ENCODE data around the gene SNRPE. TPM values are rescaled to one million over a fixed set of nuclear protein-coding genes. Genes with fewer than 3 reads are reported as not detected.
"Not testable (repeated sequence)": the region's sequence is repeated elsewhere in the genome, so short reads cannot be mapped to it uniquely, and the experiment has no call there.

The SNRPE gene
- total and polyA plus RNA-seq, 3 donors from 2014 or later = 41.9 to 115 (median 49.5) TPM

DNA sequence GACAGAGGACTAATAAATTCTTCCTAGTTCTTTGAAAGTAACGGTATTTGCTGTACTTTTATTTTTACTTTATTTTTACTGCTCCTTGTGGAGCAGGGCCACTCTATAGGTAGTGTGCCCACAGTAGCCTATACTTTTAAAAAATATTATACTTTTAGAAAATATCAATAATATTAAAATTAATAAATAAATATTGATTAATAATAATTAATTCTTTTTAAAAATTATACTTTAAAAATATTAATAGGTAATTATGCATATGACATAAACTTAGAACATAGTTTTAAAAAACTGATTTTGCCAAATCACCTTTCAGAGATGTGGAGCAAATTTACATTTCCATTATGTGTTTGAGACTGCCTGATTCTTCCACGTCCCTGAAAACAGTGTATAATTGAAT lies 35.2 kb upstream of the SNRPE start:
- H3K4me3 ChIP-seq = no peak overlapping the region
- no peak overlapping the region for H3K27ac ChIP-seq
- H3K27me3 ChIP-seq = no peaks in the 10 kb centered on the region
- TF ChIP-seq CTCF (IDR thresholded peaks at IDR 0.05) = no peak
- no peak for TF ChIP-seq POLR2A (IDR thresholded peaks at IDR 0.05)
- no peaks in the 10 kb centered on the region for H3K9me3 ChIP-seq
- H3K4me1 ChIP-seq = no peaks in the 10 kb centered on the region
- no peak for DNase-seq
- H3K36me3 ChIP-seq (ENCODE audit: low read depth, missing control alignments) = no peaks in the 10 kb centered on the region
- intact Hi-C loops (cut with DNase I; ENCODE audit: low total_unique reads) = no loop called here
- WGBS, 2 donors = 85 to 91% methylated on average over 2 of the region's 2 CpGs

DNA sequence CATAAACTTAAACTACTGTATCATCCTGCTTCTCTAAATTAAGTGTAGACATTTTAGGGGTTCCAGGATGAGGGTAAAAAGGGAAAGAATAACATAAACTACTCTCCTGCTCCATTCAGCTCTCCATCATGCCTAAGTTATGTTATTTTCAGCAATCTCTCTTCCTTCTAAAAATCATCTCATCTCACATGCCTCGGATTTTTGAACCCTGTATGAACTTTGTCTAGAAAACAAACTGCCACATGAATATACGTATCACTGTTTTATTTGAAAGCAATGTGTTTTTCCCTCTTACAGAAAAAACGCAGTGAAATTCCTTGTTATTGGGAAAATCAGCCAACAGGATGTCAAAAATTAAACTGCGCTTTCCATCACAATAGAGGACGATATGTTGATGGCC lies 33.4 kb upstream of the SNRPE start:
- 85 to 89% methylated on average over 5 of the region's 5 CpGs for WGBS, 2 donors
- H3K36me3 ChIP-seq (ENCODE audit: low read depth, missing control alignments) = no peaks in the 10 kb centered on the region

DNA sequence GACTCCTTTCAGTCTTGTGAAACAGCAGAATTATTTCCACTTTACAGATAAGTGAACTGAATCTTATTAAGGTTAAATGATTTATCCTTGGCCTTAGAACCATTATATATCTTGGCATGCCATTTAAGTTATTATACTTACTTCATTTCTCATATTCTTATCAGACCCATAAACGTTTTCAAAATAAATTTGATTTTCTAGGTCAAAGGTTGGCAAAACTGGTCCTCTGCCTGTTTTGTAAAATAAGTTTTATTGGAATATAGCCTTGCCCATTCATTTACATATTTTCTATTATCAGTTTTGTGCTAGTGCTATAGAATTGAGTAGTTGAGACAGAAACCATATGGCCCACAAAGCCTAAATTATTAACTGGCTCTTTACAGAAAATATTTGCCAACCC lies 32.9 kb upstream of the SNRPE start:
- TF ChIP-seq POLR2A (IDR thresholded peaks at IDR 0.05) (no peak), CTCF (IDR thresholded peaks at IDR 0.05) (no peak)
- Histone ChIP-seq H3K27me3 (no peaks in the 10 kb centered on the region), H3K4me3 (no peak overlapping the region), H3K4me1 (no peaks in the 10 kb centered on the region), H3K36me3 (ENCODE audit: low read depth, missing control alignments) (no peaks in the 10 kb centered on the region), H3K27ac (no peak overlapping the region), H3K9me3 (no peaks in the 10 kb centered on the region)
- intact Hi-C loops (cut with DNase I; ENCODE audit: low total_unique reads) = no loop called here
- 18 to 38% methylated on average over 1 of the region's 1 CpG for WGBS, 2 donors
- DNase-seq = no peak

More for the DNA sequence above, 33.4 kb upstream of the SNRPE start:
- Histone ChIP-seq H3K4me3 (no peak overlapping the region), H3K27me3 (no peaks in the 10 kb centered on the region), H3K27ac (no peak overlapping the region), H3K4me1 (no peaks in the 10 kb centered on the region), H3K9me3 (no peaks in the 10 kb centered on the region)
- intact Hi-C loops (cut with DNase I; ENCODE audit: low total_unique reads) = no loop called here
- TF ChIP-seq POLR2A (IDR thresholded peaks at IDR 0.05) (no peak), CTCF (IDR thresholded peaks at IDR 0.05) (no peak)
- no peak for DNase-seq

- H3K27ac ChIP-seq; H3K4me3 ChIP-seq; DNase-seq; H3K36me3 ChIP-seq (ENCODE audit: low read depth, missing control alignments); H3K27me3 ChIP-seq; intact Hi-C loops (cut with DNase I; ENCODE audit: low total_unique reads); H3K4me1 ChIP-seq; H3K9me3 ChIP-seq: not testable (repeated sequence)
- 76 to 88% methylated on average over 5 of the region's 5 CpGs for WGBS, 2 donors
These were observed 32.2 kb upstream of the SNRPE start for GRCh38 chr1:203829247-203829646.

DNA sequence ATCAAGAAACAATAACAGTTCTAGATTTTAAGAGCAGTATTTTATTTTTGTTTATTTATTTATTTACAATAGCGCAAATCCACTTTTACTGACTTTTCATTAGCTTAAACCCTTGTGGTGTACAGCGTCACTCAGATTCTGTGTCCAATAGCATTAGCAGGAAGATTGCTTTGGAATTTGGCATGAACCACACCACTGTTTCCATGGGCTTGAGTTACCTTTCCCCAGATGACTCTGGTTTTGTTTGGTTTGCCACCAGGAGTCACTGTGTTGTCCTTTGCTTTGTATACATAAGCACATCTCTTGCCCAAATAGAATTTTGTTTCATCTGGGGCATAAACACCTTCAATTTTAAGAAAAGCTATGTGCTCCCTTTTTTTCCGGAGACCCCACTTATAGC lies 25.9 kb upstream of the SNRPE start:
- intact Hi-C loops (cut with DNase I; ENCODE audit: low total_unique reads) = no loop called here
- Histone ChIP-seq H3K4me3 (no peak overlapping the region), H3K9me3 (no peaks in the 10 kb centered on the region), H3K27me3 (no peaks in the 10 kb centered on the region), H3K4me1 (peaks cover 16% of the 10 kb centered on the region), H3K36me3 (ENCODE audit: low read depth, missing control alignments) (no peaks in the 10 kb centered on the region), H3K27ac (no peak overlapping the region)
- TF ChIP-seq POLR2A (IDR thresholded peaks at IDR 0.05) (no peak), CTCF (IDR thresholded peaks at IDR 0.05) (no peak)
- WGBS, 2 donors = 91 to 96% methylated on average over 3 of the region's 3 CpGs
- DNase-seq = no peak

All from testis (tissue), 3 donors.